Frontal cortex (tissue), 4 donors: Measurements from ENCODE around the gene ZNF232. TPM values are rescaled to one million over a fixed set of nuclear protein-coding genes. Genes with fewer than 3 reads are reported as not detected.
"Not testable (repeated sequence)": the region's sequence is repeated elsewhere in the genome, so short reads cannot be mapped to it uniquely, and the experiment has no call there.

Experiments used
- DNase-seq, 2 donors: peaks; one replicate each; pipeline ENCODE4 v3.0.0; 2012; ENCODE audit warnings: low spot score in 2 of 2
- FAIRE-seq: peaks from 2 replicates; lab custom pipeline; 2012; peaks lifted over from hg19 to GRCh38; lab: Jason Lieb, UNC
- total RNA-seq: library from RNA; depleted of rRNA; stranded (reverse); fragments of >200 nt; gene quantifications from one replicate; pipeline ENCODE4 v1.2.3, GENCODE V29; 2014
- donor health status: control.
- donor health status: control.
- donor health status: control.

Gene ZNF232
- total RNA-seq, 1 donor from 2014 or later = 17.1 TPM

- FAIRE-seq (no peak), DNase-seq (no peak)
These were observed 4.3 kb upstream of the ZNF232 start, which contains the start of gene USP6 for GRCh38 chr17:5115673-5116651. Gene USP6, plus strand, starts transcription at chr17:5116032. Its CDS starts 14,336 bp downstream, at chr17:5130368.

DNA sequence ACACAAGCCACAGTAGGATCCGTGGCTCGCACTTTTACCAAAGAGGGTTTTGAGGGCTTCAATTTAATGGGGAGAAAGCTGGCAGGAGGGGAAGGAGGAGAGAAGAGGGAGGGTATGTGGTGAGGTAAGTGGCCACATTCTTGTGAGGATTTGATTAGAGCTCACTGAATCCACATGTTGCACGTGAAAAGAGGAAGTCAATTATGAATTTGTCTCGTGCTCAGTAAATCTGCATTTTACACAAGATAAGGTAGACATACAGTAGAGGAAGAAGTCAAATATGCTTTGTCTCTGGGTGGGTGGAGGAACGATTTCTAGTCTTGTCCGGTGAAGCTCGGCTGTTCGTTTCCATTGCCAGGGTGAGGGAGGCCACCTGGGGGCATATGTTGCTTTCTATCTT is 862 bp downstream of the ZNF232 start:
- DNase-seq = no peak
- no peak for FAIRE-seq

DNA sequence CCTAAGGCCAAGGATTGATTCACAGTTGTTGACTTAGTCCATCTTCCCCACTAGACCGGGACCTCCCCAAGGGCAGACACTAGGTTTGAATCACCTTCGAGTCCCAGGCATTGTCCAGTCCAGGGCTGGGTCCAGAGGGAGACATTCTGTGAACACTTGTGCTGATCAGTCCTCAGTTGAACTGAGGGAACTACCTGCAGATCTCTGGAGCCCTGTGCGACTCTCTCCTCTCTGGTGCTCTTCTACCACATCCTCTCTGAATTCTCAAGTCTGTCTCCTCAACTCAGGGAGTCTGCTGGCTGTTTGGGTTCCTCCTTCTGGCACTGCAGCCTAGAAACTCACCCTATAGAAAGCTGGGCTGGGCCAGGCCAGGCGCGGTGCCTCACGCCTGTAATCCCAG is 10.8 kb downstream of the ZNF232 start:
- no peak for FAIRE-seq

DNA sequence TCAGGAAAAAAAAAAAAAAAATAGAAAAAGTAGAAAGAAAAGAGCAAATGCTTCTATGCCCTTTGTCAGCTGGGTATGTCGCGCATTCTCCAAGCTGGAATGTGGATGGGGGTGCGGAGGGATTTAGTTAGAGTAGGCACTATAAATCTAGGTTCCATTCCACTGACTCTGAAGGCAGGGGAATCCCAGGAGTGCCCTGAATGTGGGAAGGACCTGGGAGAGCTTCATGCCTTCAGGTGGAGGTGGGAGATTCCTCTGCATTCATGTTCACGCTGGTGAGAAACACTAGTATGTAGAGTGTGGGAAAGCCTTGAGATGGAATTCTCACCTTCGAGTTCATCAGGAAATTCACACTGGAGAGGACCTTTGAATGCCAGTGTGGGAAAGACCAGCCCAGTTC is 12.4 kb downstream of the ZNF232 start:
- no peak for DNase-seq
- FAIRE-seq = no peak

More for the DNA sequence above, 10.8 kb downstream of the ZNF232 start:
- DNase-seq = no peak

DNA sequence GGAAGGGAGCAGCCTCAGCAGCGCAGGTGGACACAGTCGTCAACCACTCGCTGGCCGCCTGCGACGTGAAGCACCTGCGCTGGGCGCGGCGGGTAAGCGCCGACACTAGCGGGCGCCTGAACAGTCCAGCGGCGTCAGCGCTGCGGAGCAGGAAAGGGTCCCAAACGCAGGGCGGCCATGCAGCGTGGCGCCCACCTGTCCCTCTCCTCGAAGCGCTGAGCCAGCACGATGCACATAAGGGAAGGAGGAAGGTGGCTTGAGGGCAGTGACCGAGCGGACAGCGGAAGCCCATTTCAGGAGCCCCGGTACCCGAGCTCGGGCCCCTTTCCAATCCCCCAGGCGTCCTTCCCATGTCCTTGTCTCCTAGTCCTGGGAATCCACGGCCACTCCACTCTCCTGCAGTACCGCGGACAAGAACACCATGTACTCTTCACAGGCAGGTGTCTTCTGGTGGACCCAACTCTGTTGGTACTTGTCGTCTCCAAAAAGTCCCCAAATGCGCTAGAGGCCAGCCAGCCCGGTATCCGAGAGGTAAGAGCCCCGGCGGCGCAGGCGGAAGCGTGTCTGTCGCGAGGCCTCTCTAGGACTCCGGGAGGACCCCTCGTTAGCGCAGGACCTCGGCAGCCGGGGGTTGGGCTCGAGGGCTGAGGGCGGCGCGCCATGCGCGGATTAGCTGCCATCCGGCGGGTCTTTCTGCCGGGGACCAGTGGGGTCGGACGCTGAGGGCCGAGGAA is 14.4 kb downstream of the ZNF232 start:
- FAIRE-seq = no peak
- DNase-seq = no peak

- FAIRE-seq = no peak
- no peak for DNase-seq
These were observed 15.0 kb downstream of the ZNF232 start for GRCh38 chr17:5096731-5097100.

- no peak for FAIRE-seq
These were observed 19.3 kb downstream of the ZNF232 start for GRCh38 chr17:5092218-5093010.

GRCh38 chr17:5080591-5080990 is 31.1 kb downstream of the ZNF232 start:
- FAIRE-seq = no peak
- no peak for DNase-seq

More at GRCh38 chr17:5092218-5093010, 19.3 kb downstream of the ZNF232 start:
- no peak for DNase-seq

GRCh38 chr17:5078106-5079028 is 33.3 kb downstream of the ZNF232 start, which contains the start of gene ZFP3:
Gene ZFP3, plus strand, starts transcription at chr17:5078467. Its CDS starts 13,038 bp downstream, at chr17:5091505.
- no peak for FAIRE-seq

GRCh38 chr17:5077781-5078105 is 33.9 kb downstream of the ZNF232 start:
- FAIRE-seq = no peak
- DNase-seq = no peak

More at GRCh38 chr17:5078106-5079028, 33.3 kb downstream of the ZNF232 start, which contains the start of gene ZFP3:
- DNase-seq = peak; percentile 75 to 83

DNA sequence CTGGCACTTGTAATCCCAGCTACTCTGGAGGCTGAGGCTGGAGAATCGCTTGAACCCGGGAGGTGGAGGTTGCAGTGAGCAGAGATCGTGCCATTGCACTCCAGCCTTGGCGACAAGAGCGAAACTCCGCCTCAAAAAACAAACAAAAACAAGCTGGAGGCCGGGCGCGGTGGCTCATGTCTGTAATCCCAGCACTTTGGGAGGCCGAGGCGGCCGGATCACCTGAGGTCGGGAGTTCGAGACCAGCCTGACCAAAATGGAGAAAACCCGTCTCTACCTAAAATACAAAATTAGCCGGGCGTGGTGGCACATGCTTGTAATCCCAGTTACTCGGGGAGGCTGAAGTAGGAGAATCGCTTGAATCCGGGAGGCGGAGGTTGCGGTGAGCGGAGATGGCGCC is 34.4 kb downstream of the ZNF232 start:
- not testable (repeated sequence) for DNase-seq, FAIRE-seq

DNA sequence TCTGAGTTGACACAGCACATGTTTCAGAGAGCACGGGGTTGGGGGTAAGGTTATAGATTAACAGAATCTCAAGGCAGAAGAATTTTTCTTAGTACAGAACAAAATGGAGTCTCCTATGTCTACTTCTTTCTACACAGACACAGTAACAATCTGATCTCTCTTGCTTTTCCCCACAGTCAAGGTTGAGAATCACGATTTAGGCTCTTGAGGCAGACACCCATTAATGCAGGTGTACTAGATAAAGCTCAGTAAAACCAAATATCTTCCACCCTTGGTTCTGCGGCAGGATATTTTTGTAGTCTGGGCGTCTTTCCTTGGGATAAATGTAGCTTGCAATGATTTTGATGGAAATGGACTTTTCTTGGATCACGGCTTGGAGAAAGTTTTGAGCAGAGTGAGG is 36.2 kb downstream of the ZNF232 start:
- not testable (repeated sequence) for FAIRE-seq, DNase-seq

DNA sequence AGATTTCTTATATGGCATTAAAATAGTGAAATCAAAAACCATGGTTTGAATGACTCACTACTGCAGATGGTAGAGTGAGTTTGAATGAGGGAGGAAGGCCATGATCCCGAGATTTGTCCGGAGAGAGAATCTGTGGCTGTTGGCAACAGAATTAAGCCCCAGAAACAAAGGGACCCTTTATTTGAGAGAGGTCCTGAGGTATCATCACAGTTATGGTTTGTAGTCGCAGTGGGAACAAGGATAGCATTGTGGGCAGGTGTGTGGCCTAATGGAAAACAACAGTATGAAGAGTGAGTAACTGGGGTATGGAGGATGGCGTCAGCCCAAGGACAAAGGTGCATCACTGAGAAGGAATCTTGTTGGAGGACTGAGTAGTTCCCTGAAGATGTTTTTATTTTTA is 42.0 kb downstream of the ZNF232 start:
- FAIRE-seq = no peak
- no peak for DNase-seq

- FAIRE-seq (no peak), DNase-seq (no peak)
These were observed 43.4 kb downstream of the ZNF232 start for GRCh38 chr17:5068236-5068635.

- no peak for DNase-seq
- FAIRE-seq = no peak
These were observed 46.4 kb downstream of the ZNF232 start for GRCh38 chr17:5065227-5065744.
